Gastrocnemius medialis (tissue), 4 donors: Measurements from ENCODE around the gene COX4I1. TPM values are rescaled to one million over a fixed set of nuclear protein-coding genes. Genes with fewer than 3 reads are reported as not detected.

Source experiments
- ATAC-seq, 2 donors: fragments of 150-250 bp; one replicate each; pipeline ENCODE4 v1.9.1; 2016
- DNase-seq, 2 donors: peaks; one replicate each; pipeline ENCODE4 v3.0.0-alpha.2; 2019
- H3K27ac ChIP-seq, 4 donors: fragments of 200-600 bp; sonication (generic); 1 replicate in 1 of 4; 2 replicates in 3 of 4; pipeline ENCODE4 v1.5.1; 2016 to 2018; ENCODE audit warnings: mild to moderate bottlenecking in 2 of 4, moderate library complexity in 1 of 4
- H3K27me3 ChIP-seq, 3 donors: fragments of 200-600 bp; sonication (generic) in 2 of 3; 1 replicate in 1 of 3; 2 replicates in 2 of 3; pipeline versions ENCODE4 v1.5.1 to v1.6.0; 2016 to 2019; ENCODE audit warnings: mild to moderate bottlenecking in 1 of 3, moderate library complexity in 1 of 3
- H3K36me3 ChIP-seq, 2 donors: fragments of 200-600 bp; sonication (generic) in 1 of 2; one replicate each; pipeline ENCODE4 v1.5.1; 2017 to 2018
- H3K4me1 ChIP-seq, 2 donors: fragments of 200-600 bp; sonication (generic) in 1 of 2; one replicate each; pipeline ENCODE4 v1.5.1; 2016 to 2017; ENCODE audit warnings: mild to moderate bottlenecking in 2 of 2
- H3K4me3 ChIP-seq, 4 donors: fragments of 200-600 bp; sonication (generic) in 3 of 4; 1 replicate in 1 of 4; 2 replicates in 3 of 4; pipeline ENCODE4 v1.5.1; 2016 to 2019; ENCODE audit warnings: mild to moderate bottlenecking in 2 of 4
- H3K9me3 ChIP-seq, 3 donors: fragments of 200-600 bp; sonication (generic) in 2 of 3; 1 replicate in 1 of 3; 2 replicates in 2 of 3; pipeline ENCODE4 v1.5.1; 2016 to 2019
- CTCF ChIP-seq, 5 experiments: fragments of 450-650 bp in 3 of 5; fragments of 200-600 bp in 2 of 5; sonication (generic) in 2 of 5; IDR thresholded peaks in 4 of 5; conservative IDR thresholded peaks in 1 of 5; 1 replicate in 4 of 5; 2 replicates in 1 of 5; pipeline ENCODE4 v1.5.1; 2016 to 2019; ENCODE audit warnings: antibody characterized with exemption in 5 of 5, mild to moderate bottlenecking in 3 of 5, moderate library complexity in 3 of 5
- POLR2A ChIP-seq, 2 donors: fragments of 450-650 bp; IDR thresholded peaks; one replicate each; pipeline ENCODE4 v1.6.1; 2017; ENCODE audit warnings: antibody characterized with exemption in 2 of 2, mild to moderate bottlenecking in 2 of 2, moderate library complexity in 2 of 2
- in situ Hi-C, 4 donors: fragments of 200-750 bp; cut with MboI; loops; one replicate each; pipeline versions ENCODE4 v1.15.0 to v1.8.0; 2017; ENCODE audit warnings: low sequenced_read_pairs in 4 of 4
- intact Hi-C: fragments of 100-400 bp; cut with DNase I; formaldehyde crosslinking; loops from one replicate; pipeline ENCODE4 v1.15.1; 2023; ENCODE audit warnings: low total_unique reads
- total RNA-seq, 4 donors: library from RNA; depleted of rRNA; stranded (reverse); fragments of >200 nt; gene quantifications; one replicate each; pipeline versions ENCODE4 v1.1.0 to v1.2.3, GENCODE V29; 2016

COX4I1 gene
- total RNA-seq, 4 donors from 2014 or later = 666 to 782 (median 689) TPM

- no peak for TF ChIP-seq POLR2A (IDR thresholded peaks at IDR 0.05)
- in situ Hi-C loops (loop anchor here in 2 of 4 donors (25.0 kb wide), 2 partner anchors 703 to 728 kb away; partner anchors contain the start of gene FOXF1 (in 1 of the 2)), intact Hi-C loops (no loop called here)
- H3K27ac ChIP-seq = no peak overlapping the region
- H3K27me3 ChIP-seq = peaks cover 5 to 16% (median 9%) of the 10 kb centered on the region in 3 donors
- no peak overlapping the region for H3K4me3 ChIP-seq
- ATAC-seq (no peak), DNase-seq (no peak)
- H3K36me3 ChIP-seq = peaks cover 0 to 26% of the 10 kb centered on the region in 2 donors
- H3K4me1 ChIP-seq = no peaks in the 10 kb centered on the region
- no peaks in the 10 kb centered on the region for H3K9me3 ChIP-seq
Measured at GRCh38 chr16:85809645-85810044, 10.2 kb downstream of the COX4I1 start.

DNA sequence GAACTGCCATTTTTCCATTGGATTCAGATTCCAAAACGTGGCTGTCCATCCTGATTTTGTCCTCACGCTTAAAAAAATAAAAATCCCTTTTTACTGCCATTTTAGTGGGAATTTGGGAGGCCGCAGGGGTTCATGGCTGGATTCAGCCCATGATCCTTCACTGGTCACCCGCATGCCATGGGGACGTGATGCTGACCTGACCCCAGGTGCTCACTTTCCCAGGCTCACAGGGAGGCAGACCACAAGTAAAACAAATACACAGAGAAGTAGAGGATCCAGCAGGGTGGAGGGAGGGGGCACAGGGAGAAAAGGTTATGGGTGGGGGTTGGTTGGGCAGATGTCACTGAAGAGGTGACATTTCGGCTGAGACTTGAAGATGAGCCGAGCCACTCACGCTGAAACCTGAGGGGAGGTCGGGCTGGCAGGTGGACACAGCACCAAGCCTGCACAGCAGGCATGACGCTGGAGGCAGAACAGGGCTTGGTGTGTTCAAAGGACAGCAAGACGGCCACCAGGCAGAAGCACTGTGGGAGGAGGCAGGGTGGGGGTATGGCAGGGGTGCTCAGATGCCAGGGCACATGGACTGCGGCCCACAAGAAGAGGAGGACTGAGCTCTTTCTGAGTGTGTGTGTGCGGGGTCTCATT is 10.7 kb downstream of the COX4I1 start:
- in situ Hi-C loops (loop anchor here in 2 of 4 donors (25.0 kb wide), 2 partner anchors 702 to 727 kb away; partner anchors contain the start of gene FOXF1 (in 1 of the 2)), intact Hi-C loops (no loop called here)
- no peak overlapping the region for H3K27ac ChIP-seq
- H3K36me3 ChIP-seq = peaks cover 0 to 20% of the 10 kb centered on the region in 2 donors
- no peaks in the 10 kb centered on the region for H3K9me3 ChIP-seq
- ATAC-seq (no peak), DNase-seq (no peak)
- no peaks in the 10 kb centered on the region for H3K4me1 ChIP-seq
- TF ChIP-seq POLR2A (IDR thresholded peaks at IDR 0.05) = no peak
- TF ChIP-seq CTCF (IDR thresholded peaks at IDR 0.05 in 4 of 5, conservative IDR thresholded peaks at IDR 0.05 in 1 of 5) = no peak
- peaks cover 9 to 16% (median 9%) of the 10 kb centered on the region in 3 donors for H3K27me3 ChIP-seq
- no peak overlapping the region for H3K4me3 ChIP-seq

DNA sequence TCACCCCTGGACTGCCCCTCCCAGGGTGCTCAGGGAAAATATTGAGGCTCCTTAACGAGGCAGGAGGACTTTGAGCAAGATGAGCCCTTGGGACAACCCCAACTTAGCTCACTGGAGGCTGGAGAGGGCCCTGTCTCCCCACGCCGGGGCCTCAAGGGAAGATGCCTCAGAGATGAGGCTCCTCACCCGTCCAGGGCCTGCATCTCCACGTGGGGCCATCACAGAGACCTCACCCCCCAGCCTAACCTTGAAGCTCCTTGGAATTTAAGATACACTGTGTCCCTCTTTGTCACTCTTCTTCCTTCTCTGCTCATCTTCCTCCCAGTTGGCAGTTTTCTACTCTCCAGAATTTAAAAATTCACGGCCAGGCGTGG is 11.2 kb downstream of the COX4I1 start:
- no peak for DNase-seq
- no peaks in the 10 kb centered on the region for H3K9me3 ChIP-seq
- in situ Hi-C loops (loop anchor here in 2 of 4 donors (25.0 kb wide), 2 partner anchors 702 to 727 kb away; partner anchors contain the start of gene FOXF1 (in 1 of the 2)), intact Hi-C loops (no loop called here)
- no peak overlapping the region for H3K27ac ChIP-seq
- H3K27me3 ChIP-seq = peaks cover 9 to 16% (median 9%) of the 10 kb centered on the region in 3 donors
- no peak for ATAC-seq
- peaks cover 0 to 15% of the 10 kb centered on the region in 2 donors for H3K36me3 ChIP-seq
- no peak overlapping the region for H3K4me3 ChIP-seq
- H3K4me1 ChIP-seq = no peaks in the 10 kb centered on the region
- TF ChIP-seq CTCF (IDR thresholded peaks at IDR 0.05 in 4 of 5, conservative IDR thresholded peaks at IDR 0.05 in 1 of 5) (no peak), POLR2A (IDR thresholded peaks at IDR 0.05) (no peak)

GRCh38 chr16:85812031-85812807 is 12.7 kb downstream of the COX4I1 start:
- H3K27me3 ChIP-seq = peaks cover 9 to 16% (median 9%) of the 10 kb centered on the region in 3 donors

More at GRCh38 chr16:85812031-85812807, 12.7 kb downstream of the COX4I1 start:
- intact Hi-C loops = no loop called here
- H3K9me3 ChIP-seq = no peaks in the 10 kb centered on the region
- DNase-seq = no peak
- H3K27ac ChIP-seq = no peak overlapping the region
- ATAC-seq = no peak
- H3K4me3 ChIP-seq = no peak overlapping the region
- in situ Hi-C loops = loop anchor here in 2 of 4 donors (25.0 kb wide), 2 partner anchors 700 to 725 kb away; partner anchors contain the start of gene FOXF1 (in 1 of the 2)
- peaks cover 0 to under 1% of the 10 kb centered on the region in 2 donors for H3K36me3 ChIP-seq
- no peak for TF ChIP-seq CTCF (IDR thresholded peaks at IDR 0.05 in 4 of 5, conservative IDR thresholded peaks at IDR 0.05 in 1 of 5)
- TF ChIP-seq POLR2A (IDR thresholded peaks at IDR 0.05) = no peak
- H3K4me1 ChIP-seq = no peaks in the 10 kb centered on the region
